BLaER1 (cell line): ENCODE measurements around the gene VSIG10L2.
"Not testable (repeated sequence)": the region's sequence is repeated elsewhere in the genome, so short reads cannot be mapped to it uniquely, and the experiment has no call there.

Experiments
- H3K27ac ChIP-seq: shearing (Covaris generic); formaldehyde crosslinking; 2 replicates; pipeline ENCODE4 v1.8.1; 2022
- H3K27me3 ChIP-seq: shearing (Covaris generic); formaldehyde crosslinking; 2 replicates; pipeline ENCODE4 v1.8.1; 2022
- H3K36me3 ChIP-seq: shearing (Covaris generic); formaldehyde crosslinking; 2 replicates; pipeline ENCODE4 v1.8.1; 2022
- H3K4me1 ChIP-seq: shearing (Covaris generic); formaldehyde crosslinking; 2 replicates; pipeline ENCODE4 v1.8.1; 2022
- H3K4me2 ChIP-seq: shearing (Covaris generic); formaldehyde crosslinking; 2 replicates; pipeline ENCODE4 v1.8.1; 2022
- H3K4me3 ChIP-seq: shearing (Covaris generic); formaldehyde crosslinking; 2 replicates; pipeline ENCODE4 v1.8.1; 2022
- H3K9ac ChIP-seq: shearing (Covaris generic); formaldehyde crosslinking; 2 replicates; pipeline ENCODE4 v1.8.1; 2022
- H3K9me3 ChIP-seq: shearing (Covaris generic); formaldehyde crosslinking; 2 replicates; pipeline ENCODE4 v1.8.1; 2022
- H4K20me1 ChIP-seq: shearing (Covaris generic); formaldehyde crosslinking; 2 replicates; pipeline ENCODE4 v1.8.1; 2022
- Cebpa-rat ChIP-seq: shearing (Covaris generic); IDR thresholded peaks from 2 replicates; pipeline ENCODE4 v1.8.1; 2022

Gene VSIG10L2

GRCh38 chr11:125945797-125946520, at the start of gene VSIG10L2:
Gene VSIG10L2 (plus strand): TSS chr11:125946044. CDS start chr11:125946056, 12 bp downstream.
- no peaks in the 10 kb centered on the region for H3K9me3 ChIP-seq
- no peaks in the 10 kb centered on the region for H3K27me3 ChIP-seq
- no peak for TF ChIP-seq Cebpa-rat
- no peaks in the 10 kb centered on the region for H4K20me1 ChIP-seq
- H3K27ac ChIP-seq = peak within 1 kb of the TSS; percentile 78
- H3K4me3 ChIP-seq = no peak within 1 kb of the TSS
- peak within 1 kb of the TSS; percentile 89 for H3K4me2 ChIP-seq
- H3K4me1 ChIP-seq = peaks cover 65% of the 10 kb centered on the region
- H3K36me3 ChIP-seq = no peaks in the 10 kb centered on the region
- H3K9ac ChIP-seq = no peak within 1 kb of the TSS

- peak overlapping the region; percentile 26; the same call in 1 of the 2 replicates for H3K4me2 ChIP-seq
- no peak overlapping the region for H3K27ac ChIP-seq
- H3K27me3 ChIP-seq = no peaks in the 10 kb centered on the region
- peaks cover 41% of the 10 kb centered on the region for H4K20me1 ChIP-seq
- no peak overlapping the region for H3K9ac ChIP-seq
- H3K4me1 ChIP-seq = peaks cover 3% of the 10 kb centered on the region; the same call in 1 of the 2 replicates
- no peak overlapping the region for H3K4me3 ChIP-seq
- H3K9me3 ChIP-seq = no peaks in the 10 kb centered on the region; the same call in 1 of the 2 replicates
- peaks cover 43% of the 10 kb centered on the region for H3K36me3 ChIP-seq
- no peak for TF ChIP-seq Cebpa-rat
Observed at GRCh38 chr11:125901872-125902271, 44.0 kb upstream of the VSIG10L2 start.

GRCh38 chr11:125902277-125902926, 43.4 kb upstream of the VSIG10L2 start:
- Histone ChIP-seq H3K4me3 (peak overlapping the region; percentile 68), H3K4me1 (peaks cover 3% of the 10 kb centered on the region; the same call in 1 of the 2 replicates), H3K9ac (peak overlapping the region; percentile 79), H3K4me2 (peak overlapping the region; percentile 75), H3K9me3 (no peaks in the 10 kb centered on the region; the same call in 1 of the 2 replicates), H3K27me3 (no peaks in the 10 kb centered on the region), H3K27ac (peak overlapping the region; percentile 31; the same call in 1 of the 2 replicates), H4K20me1 (peaks cover 37% of the 10 kb centered on the region), H3K36me3 (peaks cover 43% of the 10 kb centered on the region)
- TF ChIP-seq Cebpa-rat = no peak

- TF ChIP-seq Cebpa-rat = no peak
- peak within 1 kb of the TSS; percentile 75 for H3K4me2 ChIP-seq
- H3K4me1 ChIP-seq = peaks cover 3% of the 10 kb centered on the region; the same call in 1 of the 2 replicates
- H3K4me3 ChIP-seq = peak within 1 kb of the TSS; percentile 68
- H3K27ac ChIP-seq = peak within 1 kb of the TSS; percentile 31; the same call in 1 of the 2 replicates
- peaks cover 30% of the 10 kb centered on the region for H4K20me1 ChIP-seq
- H3K36me3 ChIP-seq = peaks cover 38% of the 10 kb centered on the region
- no peaks in the 10 kb centered on the region for H3K27me3 ChIP-seq
- H3K9me3 ChIP-seq = no peaks in the 10 kb centered on the region; the same call in 1 of the 2 replicates
- H3K9ac ChIP-seq = peak within 1 kb of the TSS; percentile 79
Observed at GRCh38 chr11:125902927-125903710, 42.7 kb upstream of the VSIG10L2 start, which contains the start of gene PUS3. Gene PUS3 (minus strand): TSS chr11:125903206. CDS start chr11:125896284, 6,922 bp downstream.

- Histone ChIP-seq H3K36me3 (peaks cover 29% of the 10 kb centered on the region), H4K20me1 (peaks cover 22% of the 10 kb centered on the region), H3K9me3 (no peaks in the 10 kb centered on the region; the same call in 1 of the 2 replicates), H3K9ac (no peak within 1 kb of the TSS), H3K27me3 (no peaks in the 10 kb centered on the region), H3K27ac (no peak within 1 kb of the TSS), H3K4me3 (no peak within 1 kb of the TSS), H3K4me1 (peaks cover 3% of the 10 kb centered on the region; the same call in 1 of the 2 replicates), H3K4me2 (peak within 1 kb of the TSS; percentile 75; the same call in 1 of the 2 replicates)
- no peak for TF ChIP-seq Cebpa-rat
Observed at GRCh38 chr11:125903711-125904659, 41.9 kb upstream of the VSIG10L2 start, which contains the start of gene DDX25. Gene DDX25 (plus strand): TSS chr11:125904508. CDS start chr11:125904518, 10 bp downstream.

- Histone ChIP-seq H3K4me2 (no peak overlapping the region), H3K27me3 (no peaks in the 10 kb centered on the region), H3K9me3 (no peaks in the 10 kb centered on the region; the same call in 1 of the 2 replicates), H3K9ac (no peak overlapping the region), H3K36me3 (peaks cover 22% of the 10 kb centered on the region), H4K20me1 (peaks cover 15% of the 10 kb centered on the region), H3K4me3 (no peak overlapping the region), H3K4me1 (peaks cover 3% of the 10 kb centered on the region; the same call in 1 of the 2 replicates), H3K27ac (no peak overlapping the region)
- TF ChIP-seq Cebpa-rat = no peak
Observed at GRCh38 chr11:125904678-125905077, 41.2 kb upstream of the VSIG10L2 start.

- H3K27ac ChIP-seq = no peak overlapping the region
- TF ChIP-seq Cebpa-rat = no peak
- H4K20me1 ChIP-seq = no peaks in the 10 kb centered on the region
- no peak overlapping the region for H3K4me3 ChIP-seq
- H3K27me3 ChIP-seq = no peaks in the 10 kb centered on the region
- H3K36me3 ChIP-seq = no peaks in the 10 kb centered on the region
- no peak overlapping the region for H3K9ac ChIP-seq
- no peaks in the 10 kb centered on the region for H3K4me1 ChIP-seq
- H3K4me2 ChIP-seq = no peak overlapping the region
- no peaks in the 10 kb centered on the region for H3K9me3 ChIP-seq
Observed at GRCh38 chr11:125910226-125910849, 35.5 kb upstream of the VSIG10L2 start.

GRCh38 chr11:125914601-125915000, 31.2 kb upstream of the VSIG10L2 start:
- H3K9ac ChIP-seq, H3K27me3 ChIP-seq, H3K27ac ChIP-seq, H3K9me3 ChIP-seq, H4K20me1 ChIP-seq, H3K36me3 ChIP-seq, H3K4me3 ChIP-seq, H3K4me1 ChIP-seq, H3K4me2 ChIP-seq: not testable (repeated sequence)
